Body of pancreas (tissue), 4 donors: ENCODE measurements around the gene DLGAP1. TPM values are rescaled to one million over a fixed set of nuclear protein-coding genes. Genes with fewer than 3 reads are reported as not detected.
"Not testable (repeated sequence)": the region's sequence is repeated elsewhere in the genome, so short reads cannot be mapped to it uniquely, and the experiment has no call there.

Experiments
- ATAC-seq: fragments of 150-250 bp; one replicate; pipeline ENCODE4 v1.9.1; 2016
- DNase-seq, 4 donors: peaks; one replicate each; pipeline ENCODE4 v3.0.0-alpha.2; 2019
- H3K27ac ChIP-seq, 4 donors: fragments of 200-600 bp; sonication (generic); 1 replicate in 3 of 4; 2 replicates in 1 of 4; pipeline versions ENCODE4 v1.5.1 to v1.6.1; 2016 to 2019; ENCODE audit warnings: mild to moderate bottlenecking in 1 of 4, mixed read lengths in 1 of 4, moderate library complexity in 1 of 4
- H3K27me3 ChIP-seq, 2 donors: fragments of 200-600 bp; sonication (generic); one replicate each; pipeline ENCODE4 v1.6.0; 2016; ENCODE audit warnings: mild to moderate bottlenecking in 1 of 2
- H3K36me3 ChIP-seq, 2 donors: fragments of 200-600 bp; sonication (generic); replicated peaks in 1 of 2; 2 replicates each; pipeline ENCODE4 v1.5.1; 2016; ENCODE audit warnings: low read depth in 2 of 2; ENCODE audit not compliant: insufficient read depth in 1 of 2
- H3K4me1 ChIP-seq: fragments of 200-600 bp; sonication (generic); one replicate; pipeline ENCODE4 v1.6.0; 2016
- H3K4me3 ChIP-seq, 2 donors: fragments of 200-600 bp; sonication (generic); 1 replicate in 1 of 2; 2 replicates in 1 of 2; pipeline ENCODE4 v1.5.1; 2016 to 2019
- H3K9me3 ChIP-seq, 3 donors: fragments of 200-600 bp; sonication (generic); 1 replicate in 2 of 3; 2 replicates in 1 of 3; pipeline ENCODE4 v1.5.1; 2016
- CTCF ChIP-seq, 7 experiments: fragments of 450-650 bp in 4 of 7; fragments of 200-600 bp in 3 of 7; sonication (generic) in 3 of 7; IDR thresholded peaks; one replicate each; pipeline ENCODE4 v1.5.1; 2016 to 2019; ENCODE audit warnings: antibody characterized with exemption in 7 of 7
- POLR2A ChIP-seq, 3 donors: fragments of 450-650 bp; IDR thresholded peaks; one replicate each; pipeline ENCODE4 v1.6.1; 2016; ENCODE audit warnings: antibody characterized with exemption in 3 of 3, mild to moderate bottlenecking in 2 of 3
- WGBS, 2 donors: methylation state at CpG; one replicate each; pipeline ENCODE4 v1.1.5; 2017; 5-methylcytosine and 5-hydroxymethylcytosine counted together
- intact Hi-C: fragments of 100-400 bp; cut with DNase I; formaldehyde crosslinking; loops from one replicate; pipeline ENCODE4 v1.15.1; 2023
- total RNA-seq, 2 donors: library from RNA; depleted of rRNA; stranded (reverse); fragments of >200 nt; gene quantifications; one replicate each; pipeline ENCODE4 v1.1.0, GENCODE V29; 2016

Gene DLGAP1
- total RNA-seq, 2 donors from 2014 or later = 0.52 to 7.9 TPM

GRCh38 chr18:4060427-4061281 lies 394.5 kb downstream of the DLGAP1 start:
- intact Hi-C loops = no loop called here
- Histone ChIP-seq H3K4me1 (no peaks in the 10 kb centered on the region), H3K4me3 (no peak overlapping the region), H3K36me3 (no peaks in the 10 kb centered on the region), H3K9me3 (peaks cover 0 to 4% (median 0%) of the 10 kb centered on the region in 3 donors), H3K27ac (no peak overlapping the region), H3K27me3 (no peaks in the 10 kb centered on the region)
- TF ChIP-seq POLR2A (IDR thresholded peaks at IDR 0.05) (no peak), CTCF (IDR thresholded peaks at IDR 0.05) (no peak)
- WGBS, 2 donors = 51 to 68% methylated on average over 5 of the region's 5 CpGs
- ATAC-seq (no peak), DNase-seq (no peak)

GRCh38 chr18:4058179-4058578 lies 396.9 kb downstream of the DLGAP1 start:
- Histone ChIP-seq H3K36me3 (no peaks in the 10 kb centered on the region), H3K27me3 (no peaks in the 10 kb centered on the region), H3K4me3 (no peak overlapping the region), H3K9me3 (peaks cover 0 to 4% (median 0%) of the 10 kb centered on the region in 3 donors), H3K4me1 (no peaks in the 10 kb centered on the region), H3K27ac (no peak overlapping the region)
- intact Hi-C loops = no loop called here
- 68 to 78% methylated on average over 1 of the region's 1 CpG for WGBS, 2 donors
- DNase-seq (no peak), ATAC-seq (no peak)
- no peak for TF ChIP-seq CTCF (IDR thresholded peaks at IDR 0.05)
- TF ChIP-seq POLR2A (IDR thresholded peaks at IDR 0.05) = no peak

- WGBS, 2 donors = 63 to 71% methylated on average over 7 of the region's 7 CpGs
- no peak overlapping the region for H3K27ac ChIP-seq
- H3K4me3 ChIP-seq = no peak overlapping the region
- no peak for ATAC-seq
- no peaks in the 10 kb centered on the region for H3K36me3 ChIP-seq
- no peaks in the 10 kb centered on the region for H3K4me1 ChIP-seq
- no peaks in the 10 kb centered on the region for H3K9me3 ChIP-seq
- TF ChIP-seq CTCF (IDR thresholded peaks at IDR 0.05) = no peak
- no peak for TF ChIP-seq POLR2A (IDR thresholded peaks at IDR 0.05)
- H3K27me3 ChIP-seq = no peaks in the 10 kb centered on the region
- DNase-seq = no peak
- intact Hi-C loops = no loop called here
Measured at GRCh38 chr18:4040391-4041092, 414.6 kb downstream of the DLGAP1 start.

GRCh38 chr18:4035521-4035920 lies 419.6 kb downstream of the DLGAP1 start:
- DNase-seq (no peak), ATAC-seq (no peak)
- intact Hi-C loops = no loop called here
- 48 to 55% methylated on average over 6 of the region's 6 CpGs for WGBS, 2 donors
- H3K9me3 ChIP-seq = no peaks in the 10 kb centered on the region
- no peaks in the 10 kb centered on the region for H3K27me3 ChIP-seq
- H3K27ac ChIP-seq = no peak overlapping the region
- no peaks in the 10 kb centered on the region for H3K4me1 ChIP-seq
- no peak for TF ChIP-seq CTCF (IDR thresholded peaks at IDR 0.05)
- no peak for TF ChIP-seq POLR2A (IDR thresholded peaks at IDR 0.05)
- H3K4me3 ChIP-seq = no peak overlapping the region
- no peaks in the 10 kb centered on the region for H3K36me3 ChIP-seq

GRCh38 chr18:4034815-4035214 lies 420.3 kb downstream of the DLGAP1 start:
- intact Hi-C loops, ATAC-seq, H3K9me3 ChIP-seq, H3K27me3 ChIP-seq, DNase-seq, H3K4me3 ChIP-seq, H3K27ac ChIP-seq, H3K36me3 ChIP-seq, H3K4me1 ChIP-seq: not testable (repeated sequence)
- WGBS, 2 donors = 83 to 87% methylated on average over 4 of the region's 4 CpGs
